Measurements from ENCODE around the gene TCP1. TPM values are rescaled to one million over a fixed set of nuclear protein-coding genes. Genes with fewer than 3 reads are reported as not detected.

Gene TCP1
- total and polyA plus RNA-seq, 9 of the 15 experiments (the other 6 are each of a cell fraction or from before 2014, with no cell fraction given) = 331 to 801 (median 645) TPM

GRCh38 chr6:159809149-159809548, 19.7 kb upstream of the TCP1 start:
- Histone ChIP-seq H3K9me1 (ENCODE audit: control insufficient read depth, insufficient read depth, low read length) (no peaks in the 10 kb centered on the region), H3K27me3 (ENCODE audit: control insufficient read depth in 2 of 2, insufficient read depth in 2 of 2, low read length in 2 of 2) (peaks cover 26 to 47% of the 10 kb centered on the region in 2 experiments), H3K9ac (ENCODE audit: insufficient read depth in 1 of 2, low read depth in 2 of 2, low read length in 2 of 2) (no peak overlapping the region), H3K9me3 (replicated peaks; ENCODE audit: control insufficient read depth, insufficient read depth, low read depth, low read length) (no peaks in the 10 kb centered on the region), H3K4me3 (no peak overlapping the region), H3K4me1 (replicated peaks in 1 of 2; ENCODE audit: control insufficient read depth in 2 of 2, insufficient read depth in 2 of 2, low read length in 2 of 2) (peaks cover 0 to 16% of the 10 kb centered on the region in 2 experiments; a peak in 4 of 5 replicates), H3K79me2 (ENCODE audit: control insufficient read depth, insufficient read depth, low read length) (no peaks in the 10 kb centered on the region), H4K20me1 (replicated peaks; ENCODE audit: control insufficient read depth, insufficient read depth, low read length) (no peaks in the 10 kb centered on the region), H3K4me2 (ENCODE audit: insufficient read depth, low read length) (no peak overlapping the region), H3K27ac (ENCODE audit: extremely low read depth, low read depth, low read length) (no peak overlapping the region), H3K36me3 (ENCODE audit: control insufficient read depth, insufficient read depth, low read length) (no peaks in the 10 kb centered on the region), H2AFZ (ENCODE audit: low read depth, low read length) (no peak overlapping the region)
- ChIA-PET POLR2A (no interaction called here), CTCF (ENCODE audit: low intra/inter-chr PET ratio) (no interaction called here)
- ATAC-seq (no peak), DNase-seq (ENCODE audit: extremely low read depth in 1 of 4, low spot score in 3 of 4) (no peak), FAIRE-seq (no peak)
- no peak for TF ChIP-seq ZNF76 (CRISPR knock-in tag; IDR thresholded peaks at IDR 0.05; ENCODE audit: borderline replicate concordance)
- no peak for TF ChIP-seq WHSC1 (IDR thresholded peaks at IDR 0.05; ENCODE audit: low read length)
- 42% methylated on average over 4 of the region's 4 CpGs for WGBS (ENCODE audit: insufficient coverage, low coverage, missing lambda C conversion rate)
- in situ Hi-C loops (cut with MboI) = no loop called here
- intact Hi-C loops (cut with micrococcal nuclease) = no loop called here
- no TSS peak for BruUV-seq (replicated peaks)

DNA sequence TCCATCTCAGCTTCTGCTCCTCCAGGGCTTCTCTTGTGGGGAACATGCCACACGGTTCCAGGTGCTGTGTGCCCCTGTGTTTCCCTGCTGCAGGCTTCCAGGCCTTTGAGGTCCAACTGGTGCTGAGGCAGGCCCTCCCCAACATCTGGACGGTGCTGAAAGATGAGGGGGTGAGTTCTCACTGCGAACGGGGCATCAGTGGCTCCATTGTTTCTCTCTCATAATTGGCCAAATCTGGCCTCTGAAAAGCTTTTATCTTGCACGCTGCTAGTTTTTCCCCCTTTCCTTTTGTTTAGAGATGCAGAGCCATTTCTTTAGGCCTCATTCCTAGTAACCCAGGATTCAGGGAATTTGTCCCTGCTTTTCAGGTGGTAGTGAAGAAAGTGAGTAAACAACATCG, 19.2 kb upstream of the TCP1 start:
- intact Hi-C loops (cut with micrococcal nuclease) (no loop called here), in situ Hi-C loops (cut with MboI) (no loop called here)
- no peaks in the 10 kb centered on the region for H4K20me1 ChIP-seq (replicated peaks; ENCODE audit: control insufficient read depth, insufficient read depth, low read length)
- H3K27ac ChIP-seq (ENCODE audit: extremely low read depth, low read depth, low read length) = no peak overlapping the region
- peaks cover 23 to 46% of the 10 kb centered on the region in 2 experiments; a peak in 4 of 5 replicates for H3K27me3 ChIP-seq (ENCODE audit: control insufficient read depth in 2 of 2, insufficient read depth in 2 of 2, low read length in 2 of 2)
- H3K9me3 ChIP-seq (replicated peaks; ENCODE audit: control insufficient read depth, insufficient read depth, low read depth, low read length) = no peaks in the 10 kb centered on the region
- 25% methylated on average over 6 of the region's 6 CpGs for WGBS (ENCODE audit: insufficient coverage, low coverage, missing lambda C conversion rate)
- no peak for ATAC-seq
- no peak overlapping the region for H3K4me3 ChIP-seq
- H3K79me2 ChIP-seq (ENCODE audit: control insufficient read depth, insufficient read depth, low read length) = no peaks in the 10 kb centered on the region
- H3K36me3 ChIP-seq (ENCODE audit: control insufficient read depth, insufficient read depth, low read length) = no peaks in the 10 kb centered on the region
- no peaks in the 10 kb centered on the region for H3K9me1 ChIP-seq (ENCODE audit: control insufficient read depth, insufficient read depth, low read length)
- no peak for FAIRE-seq
- BruUV-seq (replicated peaks) = no TSS peak
- no peak overlapping the region for H3K9ac ChIP-seq (ENCODE audit: insufficient read depth in 1 of 2, low read depth in 2 of 2, low read length in 2 of 2)
- H3K4me1 ChIP-seq (replicated peaks in 1 of 2; ENCODE audit: control insufficient read depth in 2 of 2, insufficient read depth in 2 of 2, low read length in 2 of 2) = peaks cover 0 to 16% of the 10 kb centered on the region in 2 experiments; a peak in 4 of 5 replicates
- CTCF ChIA-PET (ENCODE audit: low intra/inter-chr PET ratio) = no interaction called here
- no peak overlapping the region for H3K4me2 ChIP-seq (ENCODE audit: insufficient read depth, low read length)
- POLR2A ChIA-PET = interaction anchor here (0.5 kb wide), 1 partner anchor 10 kb away, joined by 3 read pairs; no protein-coding TSS in a partner anchor
- no peak overlapping the region for H2AFZ ChIP-seq (ENCODE audit: low read depth, low read length)
- no peak for DNase-seq (ENCODE audit: extremely low read depth in 1 of 4, low spot score in 3 of 4)
- TF ChIP-seq ADNP (tag; IDR thresholded peaks at IDR 0.05) (no peak), ZNF124 (CRISPR knock-in tag; IDR thresholded peaks at IDR 0.05) (no peak), ZNF785 (CRISPR knock-in tag; IDR thresholded peaks at IDR 0.05) (no peak), ZNF655 (CRISPR knock-in tag; IDR thresholded peaks at IDR 0.05) (no peak), PTBP1 (IDR thresholded peaks at IDR 0.05; ENCODE audit: low read depth, low read length) (no peak), MEF2D (tag; conservative IDR thresholded peaks at IDR 0.05; ENCODE audit: low read depth) (no peak), TAF1 (IDR thresholded peaks at IDR 0.05; ENCODE audit: control insufficient read depth, extremely low read depth, insufficient read depth, low read length, severe bottlenecking) (no peak), ELF1 (tag; IDR thresholded peaks at IDR 0.05) (no peak), ZNF561 (CRISPR knock-in tag; conservative IDR thresholded peaks at IDR 0.05) (no peak), SMARCA4 (IDR thresholded peaks at IDR 0.05) (no peak)
- TF ChIP-seq, protein P1, sequence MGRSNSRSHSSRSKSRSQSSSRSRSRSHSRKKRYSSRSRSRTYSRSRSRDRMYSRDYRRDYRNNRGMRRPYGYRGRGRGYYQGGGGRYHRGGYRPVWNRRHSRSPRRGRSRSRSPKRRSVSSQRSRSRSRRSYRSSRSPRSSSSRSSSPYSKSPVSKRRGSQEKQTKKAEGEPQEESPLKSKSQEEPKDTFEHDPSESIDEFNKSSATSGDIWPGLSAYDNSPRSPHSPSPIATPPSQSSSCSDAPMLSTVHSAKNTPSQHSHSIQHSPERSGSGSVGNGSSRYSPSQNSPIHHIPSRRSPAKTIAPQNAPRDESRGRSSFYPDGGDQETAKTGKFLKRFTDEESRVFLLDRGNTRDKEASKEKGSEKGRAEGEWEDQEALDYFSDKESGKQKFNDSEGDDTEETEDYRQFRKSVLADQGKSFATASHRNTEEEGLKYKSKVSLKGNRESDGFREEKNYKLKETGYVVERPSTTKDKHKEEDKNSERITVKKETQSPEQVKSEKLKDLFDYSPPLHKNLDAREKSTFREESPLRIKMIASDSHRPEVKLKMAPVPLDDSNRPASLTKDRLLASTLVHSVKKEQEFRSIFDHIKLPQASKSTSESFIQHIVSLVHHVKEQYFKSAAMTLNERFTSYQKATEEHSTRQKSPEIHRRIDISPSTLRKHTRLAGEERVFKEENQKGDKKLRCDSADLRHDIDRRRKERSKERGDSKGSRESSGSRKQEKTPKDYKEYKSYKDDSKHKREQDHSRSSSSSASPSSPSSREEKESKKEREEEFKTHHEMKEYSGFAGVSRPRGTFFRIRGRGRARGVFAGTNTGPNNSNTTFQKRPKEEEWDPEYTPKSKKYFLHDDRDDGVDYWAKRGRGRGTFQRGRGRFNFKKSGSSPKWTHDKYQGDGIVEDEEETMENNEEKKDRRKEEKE (IDR thresholded peaks at IDR 0.05; ENCODE audit: borderline replicate concordance in 1 of 2, control insufficient read depth in 1 of 2, low read depth in 2 of 2, low read length in 1 of 2) = no peak

All from K562 (cell line).